DMS 273 (cell line): ENCODE results near the gene MYH11.
"Not testable (repeated sequence)": the region's sequence is repeated elsewhere in the genome, so short reads cannot be mapped to it uniquely, and the experiment has no call there.

ENCODE experiments used
- DNase-seq: peaks from one replicate; lab custom pipeline; 2025; ENCODE audit not compliant: unreplicated experiment; lab: John Stamatoyannopoulos, UW

The MYH11 gene

DNA sequence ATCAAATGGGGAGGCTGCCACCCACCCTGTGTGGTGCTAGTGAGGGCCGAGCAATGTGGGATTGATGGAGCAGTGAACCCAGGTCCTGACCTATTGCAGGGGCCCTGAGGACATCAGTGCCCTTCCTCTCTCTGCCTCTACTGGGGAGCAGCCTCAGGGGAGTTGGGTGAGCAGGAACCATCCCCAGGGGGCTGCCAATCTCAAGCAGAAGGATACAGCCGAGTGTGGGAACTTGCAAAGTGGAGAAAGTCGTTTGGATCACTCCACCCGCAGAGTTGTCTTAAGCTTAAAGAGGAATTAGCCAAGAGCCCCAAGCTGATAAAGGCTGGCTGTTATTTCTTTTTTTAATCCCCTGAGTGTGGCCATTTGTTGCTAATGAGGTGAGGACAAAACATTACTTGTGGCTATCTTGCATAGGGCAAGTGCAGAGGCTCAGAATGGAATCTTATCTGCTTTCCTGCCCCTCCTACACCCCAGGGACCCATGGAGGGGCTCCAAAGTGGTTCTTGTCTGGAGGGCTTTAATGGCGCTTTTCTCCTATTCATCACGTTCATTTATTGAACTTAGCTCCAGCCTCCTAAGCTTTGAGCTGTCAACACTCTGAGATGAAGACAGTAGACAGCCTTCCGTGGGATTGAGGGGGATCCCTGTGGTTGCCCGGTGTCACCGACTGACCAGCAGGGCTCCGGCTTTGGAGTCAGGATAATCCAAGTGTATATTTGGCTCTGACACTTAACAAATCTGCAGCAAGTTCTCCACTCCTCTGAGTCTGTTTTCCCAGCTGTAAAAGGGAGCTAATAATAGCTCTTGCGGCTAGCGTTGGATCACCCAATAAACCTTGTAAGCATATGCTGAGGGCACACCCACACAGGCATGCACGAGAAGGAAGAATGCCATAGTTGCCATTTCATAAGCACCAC lies 45.1 kb downstream of the MYH11 start:
- DNase-seq: peak; percentile 67

DNA sequence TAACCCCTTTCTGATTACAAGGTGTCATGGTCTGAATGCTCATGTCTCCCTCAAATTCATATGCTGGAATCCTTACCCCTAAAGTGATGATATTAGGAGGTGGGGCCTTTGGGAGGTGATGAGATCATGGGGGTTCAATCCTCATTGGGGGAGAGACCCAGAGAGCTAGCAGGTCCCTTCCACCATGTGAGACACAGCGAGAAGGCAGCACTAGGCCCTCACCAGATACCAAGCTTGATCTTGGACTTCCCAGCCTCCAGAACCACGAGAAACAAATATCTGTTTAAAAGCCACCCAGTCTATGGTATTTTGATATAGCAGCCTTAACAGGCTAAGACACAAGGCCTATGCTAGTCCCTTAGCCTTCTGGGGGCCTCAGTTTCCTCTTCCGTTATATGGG lies 45.9 kb downstream of the MYH11 start:
- no peak for DNase-seq

DNA sequence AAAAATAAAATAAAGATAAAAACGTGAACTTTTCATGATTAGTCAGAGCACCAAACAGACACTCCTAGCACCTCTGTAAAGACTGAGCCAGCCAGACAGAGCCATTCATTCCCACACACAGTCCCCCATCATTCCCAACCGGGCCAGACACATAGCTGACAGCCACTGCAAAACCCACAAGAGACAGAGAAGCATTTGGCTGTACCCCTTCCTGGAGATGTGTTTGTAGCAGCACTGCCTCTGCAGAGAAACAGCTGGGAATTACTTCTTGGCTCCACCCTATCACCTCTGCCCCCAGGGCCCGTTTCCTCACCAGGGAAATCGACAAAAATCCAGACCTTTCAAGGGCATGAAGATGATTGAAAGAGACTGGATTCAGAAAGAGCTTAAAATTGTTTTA lies 46.4 kb downstream of the MYH11 start:
- no peak for DNase-seq

DNA sequence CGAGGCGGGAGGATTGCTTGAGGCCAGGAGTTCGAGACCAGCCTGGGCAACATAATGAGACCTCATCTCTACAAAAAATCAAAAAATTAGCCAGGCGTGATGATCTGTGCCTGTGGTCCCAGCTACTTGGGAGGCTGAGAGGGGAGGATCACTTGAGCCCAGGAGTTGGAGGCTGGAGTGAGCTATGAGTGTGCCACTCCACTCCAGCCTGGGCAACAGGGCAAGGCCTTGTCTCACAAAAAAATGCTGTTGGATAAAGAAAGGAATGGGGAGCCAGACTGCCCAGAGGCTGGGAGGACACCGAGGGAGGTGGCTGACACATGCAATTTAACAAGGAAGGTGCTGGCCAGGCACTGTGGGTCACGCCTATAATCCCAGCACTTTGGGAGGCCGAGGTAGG lies 47.5 kb downstream of the MYH11 start:
- DNase-seq: not testable (repeated sequence)

GRCh38 chr16:15808071-15808470 lies 48.8 kb downstream of the MYH11 start:
- DNase-seq: no peak

DNA sequence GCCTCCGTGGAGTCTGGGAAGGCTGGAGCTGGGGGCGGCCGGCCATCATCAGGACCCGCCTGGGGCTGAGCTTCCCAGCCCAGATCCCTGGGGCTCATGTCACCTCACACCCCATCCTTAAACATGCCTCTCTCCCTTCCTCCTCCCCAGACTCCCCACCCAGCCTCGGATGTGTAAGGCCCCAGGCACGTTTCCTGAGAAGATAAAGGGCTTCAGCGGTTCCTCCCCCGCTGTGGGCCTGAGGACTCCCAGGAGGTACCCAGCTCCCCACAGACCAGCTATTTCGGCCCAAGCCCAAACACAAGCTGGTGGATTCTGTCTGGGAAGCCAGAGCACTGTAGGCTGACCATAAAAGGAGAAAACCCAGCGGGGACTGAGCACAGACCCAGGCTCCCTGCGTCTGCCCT lies 49.2 kb downstream of the MYH11 start:
- DNase-seq: no peak

DNA sequence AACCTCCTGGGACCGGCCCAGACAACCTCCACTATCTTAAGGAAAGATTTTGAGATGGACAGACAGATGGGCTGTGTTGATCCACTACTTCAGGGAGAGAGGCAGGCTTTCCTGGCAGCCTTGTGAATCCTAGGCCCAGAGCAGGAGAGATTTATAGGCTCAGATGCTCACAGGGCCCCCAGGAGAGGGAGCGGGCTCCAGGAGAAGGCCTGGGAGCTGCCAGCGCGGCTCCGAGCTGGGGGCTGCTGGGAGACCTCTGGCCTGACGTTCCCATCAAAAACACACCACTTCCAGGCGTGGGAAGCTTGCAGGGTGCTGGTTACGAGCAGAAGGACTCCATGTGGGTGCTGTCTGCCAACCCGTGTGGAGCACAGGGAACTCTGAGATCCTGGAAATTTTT lies 53.2 kb downstream of the MYH11 start:
- no peak for DNase-seq

DNA sequence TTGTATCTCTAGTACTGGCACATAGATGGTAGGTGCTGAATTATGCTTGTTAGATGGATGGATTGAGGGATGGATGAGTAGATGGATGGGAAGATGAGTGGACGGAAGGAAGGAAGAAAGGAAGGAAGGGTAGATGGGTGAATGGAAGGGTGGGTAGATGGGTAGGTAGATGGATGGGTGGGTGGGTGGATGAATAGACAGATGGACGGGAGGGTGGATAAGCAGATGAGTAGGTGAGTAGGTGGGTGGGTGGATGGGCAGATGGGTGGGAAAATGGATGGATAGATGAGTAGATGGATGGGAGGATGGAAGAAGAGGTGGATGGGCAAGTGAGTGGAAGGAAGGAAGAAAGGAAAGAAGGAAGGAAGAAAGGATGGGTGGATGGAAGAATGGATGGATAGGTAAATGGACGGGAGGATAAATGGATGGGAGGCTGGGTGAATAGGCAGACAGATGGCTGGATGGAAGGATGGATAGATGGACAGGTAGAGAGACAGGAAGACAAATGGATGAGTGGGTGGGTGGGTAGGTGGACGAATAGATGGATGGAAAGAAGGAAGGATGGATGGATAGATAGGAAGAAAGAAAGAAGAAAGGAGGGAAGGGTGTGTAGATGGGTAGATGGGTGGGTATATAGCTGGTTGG lies 56.9 kb downstream of the MYH11 start:
- no peak for DNase-seq

- DNase-seq: no peak
These were observed 58.2 kb downstream of the MYH11 start for GRCh38 chr16:15798671-15799070.

GRCh38 chr16:15796885-15797284 lies 59.9 kb downstream of the MYH11 start:
- DNase-seq: no peak

- DNase-seq: no peak
These were observed 61.2 kb downstream of the MYH11 start for GRCh38 chr16:15795615-15796014.

- peak; percentile 17 for DNase-seq
These were observed 64.3 kb downstream of the MYH11 start for GRCh38 chr16:15792563-15792971.

- DNase-seq: no peak
These were observed 66.4 kb downstream of the MYH11 start for GRCh38 chr16:15790458-15790857.

DNA sequence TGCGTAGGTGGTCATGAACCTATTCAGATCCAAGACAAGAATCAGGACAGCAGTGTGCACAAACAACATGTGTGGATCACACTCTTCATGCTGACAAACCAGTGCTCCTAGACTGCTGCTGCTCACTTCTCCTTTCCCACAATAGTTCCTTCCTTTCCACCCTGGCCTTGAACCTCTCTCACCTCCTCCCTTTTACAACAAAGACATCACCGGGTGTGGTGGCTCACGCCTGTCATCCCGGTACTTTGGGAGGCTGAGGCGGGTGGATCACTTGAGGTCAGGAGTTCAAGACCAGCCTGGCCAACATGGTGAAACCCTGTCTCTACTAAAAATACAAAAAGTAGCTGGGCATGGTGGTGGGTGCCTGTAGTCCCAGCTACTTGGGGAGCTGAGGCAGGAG lies 67.0 kb downstream of the MYH11 start:
- DNase-seq: not testable (repeated sequence)

- no peak for DNase-seq
These were observed 68.0 kb downstream of the MYH11 start for GRCh38 chr16:15788846-15789239.

GRCh38 chr16:15786501-15786900 lies 70.3 kb downstream of the MYH11 start:
- DNase-seq: no peak

- DNase-seq: no peak
These were observed 71.3 kb downstream of the MYH11 start for GRCh38 chr16:15785386-15786059.

DNA sequence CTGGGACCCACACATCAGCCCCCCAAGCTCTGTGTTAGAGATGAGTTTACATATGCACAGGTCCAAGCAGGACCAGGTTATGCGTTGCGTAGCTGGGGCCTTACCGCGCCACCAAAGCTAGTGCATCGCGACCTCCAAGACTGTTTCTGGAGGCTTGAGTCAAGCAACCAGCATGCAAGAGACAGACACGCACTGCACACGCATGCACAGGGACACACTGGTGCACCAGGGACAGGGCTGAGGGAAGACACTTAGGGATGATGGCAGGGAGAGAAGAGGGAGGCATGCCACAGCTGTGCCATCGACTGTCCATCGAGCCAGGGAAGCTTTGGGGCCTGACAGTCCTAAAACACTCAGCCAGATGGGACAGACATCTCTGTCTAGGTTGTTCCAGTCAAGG lies 72.8 kb downstream of the MYH11 start:
- no peak for DNase-seq

DNA sequence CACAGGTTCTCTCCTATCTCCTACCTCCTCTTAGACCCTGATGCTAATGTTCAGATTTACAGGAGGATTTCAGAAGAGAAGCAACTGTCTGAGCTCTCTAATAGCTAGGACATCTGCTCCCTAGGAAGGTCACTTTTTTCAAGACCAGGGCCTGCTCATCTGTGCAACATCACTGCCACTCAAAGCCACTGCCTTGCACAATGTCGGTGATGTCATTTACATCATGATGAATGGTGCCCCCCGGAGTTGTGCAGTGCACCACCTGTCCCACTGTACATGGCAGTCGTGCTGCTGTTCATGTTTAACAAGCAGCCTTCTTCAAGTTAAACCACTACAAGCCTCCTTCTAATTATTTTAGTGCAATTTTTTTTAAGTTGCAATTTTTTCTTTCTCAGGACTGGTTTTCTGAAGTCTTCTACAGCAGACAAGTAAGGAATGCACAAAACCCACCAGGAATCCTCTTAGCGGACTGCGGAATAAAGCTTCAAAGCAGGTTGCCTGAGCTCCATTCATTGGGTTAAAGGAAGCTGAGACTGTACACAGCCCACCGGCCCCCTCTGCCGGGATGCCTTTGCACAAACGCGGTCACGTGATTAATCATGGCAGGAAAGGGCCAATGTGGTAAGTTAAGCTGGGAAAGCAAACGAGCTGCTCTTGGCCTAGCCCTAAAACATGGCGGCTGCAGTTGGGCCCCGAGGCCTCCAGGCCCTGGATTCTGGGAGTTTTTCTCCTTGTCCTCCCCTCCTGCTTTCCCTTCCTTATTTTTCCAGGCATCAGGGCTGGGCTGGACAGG lies 74.1 kb downstream of the MYH11 start:
- peak; percentile 24 for DNase-seq

GRCh38 chr16:15781650-15782049 lies 75.2 kb downstream of the MYH11 start:
- no peak for DNase-seq

GRCh38 chr16:15780805-15781204 lies 76.0 kb downstream of the MYH11 start:
- DNase-seq: no peak
